ENCODE data around the gene SSU72.
"Not testable (repeated sequence)": the region's sequence is repeated elsewhere in the genome, so short reads cannot be mapped to it uniquely, and the experiment has no call there.

SSU72 gene

GRCh38 chr1:1594602-1595260, 20.1 kb upstream of the SSU72 start:
- DNase-seq = no peak

- DNase-seq = no peak
These were observed 19.4 kb upstream of the SSU72 start for GRCh38 chr1:1593834-1594601.

DNA sequence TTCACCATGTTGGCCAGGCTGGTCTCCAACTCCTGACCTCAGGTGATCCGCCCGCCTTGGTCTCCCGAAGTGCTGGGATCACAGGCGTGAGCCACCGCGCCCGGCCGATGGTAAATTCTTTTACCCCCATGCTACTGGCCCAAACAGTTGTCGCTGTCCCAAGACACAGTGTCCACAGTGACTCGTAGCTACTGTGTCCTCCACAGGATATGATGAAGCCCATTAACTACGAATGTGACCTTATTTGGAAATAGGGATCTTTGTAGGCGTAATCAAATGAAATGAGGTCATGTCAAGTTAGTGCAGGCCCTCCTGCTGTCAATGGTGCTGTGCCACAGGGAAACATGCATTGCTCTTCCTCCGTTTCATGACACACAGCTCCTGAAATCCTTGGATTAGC, 16.8 kb upstream of the SSU72 start:
- no peak for DNase-seq

DNA sequence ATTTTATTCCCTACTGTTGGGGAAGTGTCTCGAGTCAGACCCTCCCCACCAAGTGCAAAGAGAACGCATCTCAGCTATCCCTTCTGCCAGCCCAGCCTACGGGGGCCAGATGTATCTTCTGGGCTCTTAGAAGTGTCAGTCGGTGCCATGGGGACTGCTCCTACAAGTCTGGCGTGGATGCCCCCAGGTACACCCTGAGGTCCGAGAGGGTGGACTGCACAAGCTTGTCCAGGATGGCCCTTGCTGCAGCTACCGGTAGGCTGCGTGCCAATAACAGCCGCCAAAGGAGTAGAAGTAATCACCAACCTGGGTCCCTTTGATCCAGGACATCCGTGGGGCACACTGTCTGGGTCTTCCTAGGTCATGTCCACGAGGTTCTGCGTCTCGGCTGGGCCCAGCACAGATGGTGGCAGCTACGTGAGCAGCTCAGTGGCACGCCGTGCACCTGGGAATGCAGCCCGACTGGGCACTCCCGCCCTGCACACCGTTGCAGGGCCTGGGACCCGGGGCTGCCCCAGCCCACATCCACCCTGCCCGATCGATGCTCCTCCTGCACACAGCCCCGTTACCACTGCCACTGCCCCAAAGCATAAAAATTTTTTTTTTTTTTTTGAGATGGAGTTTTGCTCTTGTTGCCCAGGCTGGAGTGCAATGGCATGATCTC, 8.8 kb upstream of the SSU72 start:
- no peak for DNase-seq

DNA sequence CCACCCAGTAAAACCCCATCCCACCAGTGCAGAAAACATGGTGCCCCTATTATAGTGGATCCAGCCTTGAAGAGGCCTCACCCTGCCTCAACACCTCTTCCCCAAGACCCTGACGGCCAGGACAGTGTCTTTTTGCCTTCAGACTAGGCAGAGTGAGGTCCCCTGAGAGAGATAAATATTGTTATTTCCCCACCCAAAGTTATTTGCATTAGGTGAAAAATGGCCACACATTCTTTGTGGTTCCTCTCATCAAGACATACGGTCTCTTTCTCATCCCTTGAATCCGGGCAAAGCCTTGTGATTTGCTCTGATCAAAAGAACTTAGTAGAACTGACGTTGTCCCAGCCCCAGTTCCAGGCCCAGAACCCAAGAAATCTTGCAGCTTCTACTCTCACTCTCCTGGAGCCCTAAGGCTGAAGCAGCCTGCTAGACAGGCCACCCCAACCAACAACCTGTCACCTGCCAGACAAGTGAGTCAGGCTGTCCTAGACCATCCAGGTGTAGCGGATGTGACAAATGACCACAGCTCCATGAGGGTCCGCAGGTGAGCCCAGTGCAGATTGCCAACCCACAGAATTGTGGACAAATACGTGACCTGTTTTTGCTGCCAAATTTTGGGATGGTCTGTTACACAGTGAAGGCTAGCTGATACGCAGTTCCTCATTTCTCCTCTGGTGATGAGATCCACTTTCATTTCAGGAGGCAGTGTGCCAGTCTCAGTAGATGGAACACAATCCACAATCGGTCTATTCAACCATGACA, 8.1 kb upstream of the SSU72 start:
- DNase-seq = no peak

- DNase-seq = no peak
These were observed 3.8 kb upstream of the SSU72 start for GRCh38 chr1:1578371-1578940.

DNA sequence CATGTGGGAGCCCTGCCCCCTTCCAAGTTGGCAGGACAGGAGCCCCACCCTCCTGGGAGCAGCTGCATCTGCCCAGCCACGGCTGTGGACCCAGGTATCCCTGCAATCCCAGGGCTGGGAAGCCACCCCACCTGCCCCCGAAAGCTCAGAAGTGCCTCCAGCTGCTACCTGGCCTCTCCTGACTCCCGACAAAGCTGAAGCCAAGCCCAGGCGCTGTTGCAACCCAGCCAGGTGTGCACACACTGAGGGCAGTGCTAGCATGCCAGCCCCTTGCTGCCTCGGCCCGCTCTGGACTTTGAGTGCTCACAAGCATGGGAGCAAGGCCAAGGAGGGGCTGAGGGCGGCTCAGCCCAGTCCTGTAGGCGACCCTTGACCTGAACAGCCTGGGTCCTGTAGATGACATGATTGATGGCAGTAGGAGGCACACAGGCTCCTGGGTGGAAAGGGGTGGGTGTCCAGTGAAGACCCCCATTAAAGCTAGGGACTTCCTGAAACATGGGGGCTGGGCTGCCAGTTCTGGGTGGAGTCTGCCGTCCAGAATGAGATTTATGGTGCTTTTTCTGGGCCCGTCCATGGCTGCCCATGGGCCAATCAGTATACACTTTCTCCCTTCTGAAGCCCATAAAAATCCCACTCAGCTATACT, 2.8 kb upstream of the SSU72 start:
- DNase-seq = no peak

- DNase-seq = peak; percentile 77
These were observed 581 bp downstream of the SSU72 start for GRCh38 chr1:1573843-1574720.

- DNase-seq = no peak
These were observed 5.3 kb downstream of the SSU72 start for GRCh38 chr1:1569341-1569740.

DNA sequence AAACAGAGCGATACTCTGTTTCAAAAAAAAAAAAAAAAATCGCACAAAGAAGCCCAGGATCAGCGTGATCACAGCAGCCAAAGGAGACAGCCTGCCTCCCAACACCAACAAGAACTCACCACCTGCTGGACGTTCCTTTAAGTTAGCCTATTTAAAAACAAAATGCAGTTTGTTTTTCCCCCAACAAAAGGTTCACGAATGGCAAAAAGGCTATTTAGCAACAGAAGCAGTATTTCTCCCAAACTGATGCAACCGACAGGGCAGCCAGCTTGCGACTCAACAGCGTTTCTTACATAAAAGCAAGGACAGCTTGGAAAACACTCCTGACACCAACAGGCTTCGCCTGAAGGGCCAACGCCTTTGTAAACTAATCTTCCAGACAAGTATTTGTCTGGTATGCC, 6.8 kb downstream of the SSU72 start:
- DNase-seq = no peak

GRCh38 chr1:1567152-1567875, 7.3 kb downstream of the SSU72 start:
- no peak for DNase-seq

DNA sequence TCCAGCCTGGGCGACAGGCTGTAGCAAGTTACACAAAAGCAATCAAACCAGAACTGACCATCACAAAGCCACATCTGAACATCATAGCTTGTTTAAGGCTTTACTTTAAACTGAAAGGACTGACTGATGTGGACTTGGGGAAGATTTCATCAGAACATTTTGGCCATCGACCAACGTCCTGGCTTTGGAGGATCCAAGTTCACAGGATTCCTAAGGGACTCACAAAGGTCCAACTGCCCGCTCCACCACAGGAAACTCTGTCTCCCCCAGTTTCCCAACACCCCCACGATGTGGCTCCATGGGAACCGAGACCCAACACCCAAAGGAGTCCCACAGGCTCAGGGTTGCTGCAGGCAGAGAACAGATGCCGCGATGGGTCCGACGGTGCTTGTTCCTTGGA, 9.3 kb downstream of the SSU72 start:
- DNase-seq = no peak

GRCh38 chr1:1564268-1564667, 10.4 kb downstream of the SSU72 start:
- no peak for DNase-seq

DNA sequence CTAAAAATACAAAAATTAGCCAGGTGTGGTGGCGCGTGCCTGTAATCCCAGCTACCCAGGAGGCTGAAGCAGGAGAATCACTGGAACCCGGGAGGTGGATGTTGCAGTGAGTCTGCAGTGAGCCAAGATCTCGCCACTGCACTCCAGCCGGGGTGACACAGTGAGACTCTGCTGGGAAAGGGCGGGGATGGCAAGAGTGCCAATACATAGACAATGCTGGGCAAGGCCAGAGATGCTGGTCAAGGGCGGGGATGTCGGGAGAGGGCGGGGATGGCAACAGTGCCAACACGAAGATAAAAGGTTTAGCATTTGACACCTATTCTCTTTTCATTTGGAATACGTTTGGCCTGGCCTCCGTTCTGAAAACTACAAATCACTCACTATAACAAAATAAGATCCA, 11.0 kb downstream of the SSU72 start:
- DNase-seq = no peak

DNA sequence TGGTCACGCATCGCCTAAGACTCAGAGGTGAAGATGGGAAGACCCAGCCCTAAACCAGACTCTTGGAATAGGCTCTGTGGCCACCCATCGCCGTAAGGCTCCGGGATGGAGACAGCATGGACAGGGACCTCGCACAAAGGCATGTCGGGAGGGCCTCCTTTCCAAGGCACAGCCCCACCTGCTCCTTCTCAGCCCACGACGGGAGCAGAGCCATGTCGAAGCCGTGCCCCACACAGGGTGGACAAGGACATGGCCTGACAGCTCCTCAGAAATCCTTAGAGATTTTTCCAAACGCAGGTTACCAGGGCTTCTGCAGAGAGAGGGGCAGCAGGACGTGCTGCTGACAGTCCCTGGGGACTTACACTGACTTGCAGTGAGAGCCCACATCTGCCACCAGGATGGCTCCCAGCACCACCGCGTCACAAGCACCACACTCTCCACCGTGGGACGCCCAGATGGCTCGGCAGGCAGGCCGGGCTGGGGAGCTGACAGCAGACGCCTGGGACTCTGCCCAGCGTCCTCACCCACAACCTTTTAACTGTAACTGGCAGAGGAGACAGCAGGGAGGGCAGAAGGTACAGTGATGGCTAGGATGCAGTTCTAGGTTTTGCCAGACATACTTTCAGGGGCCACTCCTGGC, 12.0 kb downstream of the SSU72 start:
- no peak for DNase-seq

- DNase-seq = no peak
These were observed 12.7 kb downstream of the SSU72 start for GRCh38 chr1:1561801-1562470.

GRCh38 chr1:1560178-1560577, 14.5 kb downstream of the SSU72 start:
- no peak for DNase-seq

- no peak for DNase-seq
These were observed 15.6 kb downstream of the SSU72 start for GRCh38 chr1:1559066-1559465.

DNA sequence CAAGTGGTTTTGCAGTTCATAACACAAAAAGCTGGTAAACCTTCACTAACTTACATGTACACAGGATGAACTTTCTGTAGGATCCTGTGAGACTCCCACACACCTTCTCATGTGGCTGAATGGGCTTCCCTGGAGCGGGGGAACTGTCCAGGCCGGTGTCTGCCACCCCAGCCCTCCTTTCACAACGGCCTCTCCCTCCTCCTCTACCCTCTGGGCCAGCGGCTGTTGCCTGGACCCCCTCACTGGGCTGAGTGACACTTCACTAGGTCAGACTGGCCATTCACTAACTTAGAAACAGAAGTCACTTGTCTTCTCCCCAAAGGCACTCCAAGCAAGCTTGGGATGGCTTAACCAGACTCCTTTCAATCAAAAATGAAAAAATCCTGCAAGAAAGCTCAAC, 16.1 kb downstream of the SSU72 start:
- no peak for DNase-seq

- DNase-seq = not testable (repeated sequence)
These were observed 17.0 kb downstream of the SSU72 start for GRCh38 chr1:1557688-1558087.
